SK-N-MC (cell line): Measurements from ENCODE around the gene EGLN1.

Experiments used
- EZH2 ChIP-seq: fragments of 200-600 bp; sonication (generic); IDR thresholded peaks from one replicate; pipeline ENCODE4 v1.6.1; 2017; ENCODE audit warnings: antibody characterized with exemption
- POLR2AphosphoS5 ChIP-seq: IDR thresholded peaks from 2 replicates; pipeline ENCODE4 v1.6.1; 2012; ENCODE audit warnings: mild to moderate bottlenecking, low read depth, low read length, borderline replicate concordance

- no peak for TF ChIP-seq EZH2
- no peak for TF ChIP-seq POLR2AphosphoS5
Measured at GRCh38 chr1:231423648-231424047, 1.6 kb upstream of the EGLN1 start.
